Right lung (tissue), 5 donors: ENCODE data around the gene AVPR2. TPM values are rescaled to one million over a fixed set of nuclear protein-coding genes. Genes with fewer than 3 reads are reported as not detected.

Experiments
- DNase-seq, 2 donors: peaks; one replicate each; pipeline ENCODE4 v3.0.0-alpha.2; 2013
- polyA plus RNA-seq, 5 donors: library from polyadenylated mRNA; unstranded; fragments of 120-200 nt; gene quantifications; one replicate each; pipeline versions ENCODE4 v1.2.1 to v1.2.3, GENCODE V29; 2013; ENCODE audit warnings: inconsistent platforms in 1 of 5, low replicate concordance in 1 of 5; ENCODE audit not compliant: insufficient read length in 5 of 5, insufficient read depth in 1 of 5

The AVPR2 gene
- polyA plus RNA-seq, 5 donors: 0.58 to 1.3 (median 0.73) TPM

GRCh38 chrX:153870791-153871360 lies 33.6 kb upstream of the AVPR2 start:
- DNase-seq: no peak

- no peak for DNase-seq
These were observed 33.0 kb upstream of the AVPR2 start for GRCh38 chrX:153871451-153871850.

- DNase-seq: no peak
These were observed 32.3 kb upstream of the AVPR2 start for GRCh38 chrX:153871946-153872878.

- no peak for DNase-seq
These were observed 31.0 kb upstream of the AVPR2 start for GRCh38 chrX:153873282-153874084.

GRCh38 chrX:153874085-153874365 lies 30.4 kb upstream of the AVPR2 start:
- DNase-seq: no peak

GRCh38 chrX:153874366-153875125 lies 29.9 kb upstream of the AVPR2 start:
- DNase-seq: no peak

GRCh38 chrX:153875391-153876111 lies 28.9 kb upstream of the AVPR2 start:
- DNase-seq: peak; percentile 49 to 61

GRCh38 chrX:153876112-153876491 lies 28.4 kb upstream of the AVPR2 start:
- DNase-seq: no peak

- no peak for DNase-seq
These were observed 26.8 kb upstream of the AVPR2 start for GRCh38 chrX:153877571-153878261.

GRCh38 chrX:153878345-153878744 lies 26.1 kb upstream of the AVPR2 start:
- DNase-seq: no peak

- no peak for DNase-seq
These were observed 25.4 kb upstream of the AVPR2 start for GRCh38 chrX:153878969-153879653.

- DNase-seq: no peak
These were observed 24.6 kb upstream of the AVPR2 start for GRCh38 chrX:153879741-153880439.

GRCh38 chrX:153880440-153880815 lies 24.0 kb upstream of the AVPR2 start:
- DNase-seq: no peak

- DNase-seq: no peak
These were observed 23.2 kb upstream of the AVPR2 start for GRCh38 chrX:153881281-153881680.

GRCh38 chrX:153882086-153882498 lies 22.4 kb upstream of the AVPR2 start:
- DNase-seq: no peak

- no peak for DNase-seq
These were observed 21.9 kb upstream of the AVPR2 start for GRCh38 chrX:153882557-153882956.

GRCh38 chrX:153883163-153883843 lies 21.2 kb upstream of the AVPR2 start:
- DNase-seq: no peak

- DNase-seq: no peak
These were observed 20.3 kb upstream of the AVPR2 start for GRCh38 chrX:153884136-153884535.

- no peak for DNase-seq
These were observed 19.9 kb upstream of the AVPR2 start for GRCh38 chrX:153884590-153884989.
